DND-41 (cell line): ENCODE measurements around the gene FLNB.
"Not testable (repeated sequence)": the region's sequence is repeated elsewhere in the genome, so short reads cannot be mapped to it uniquely, and the experiment has no call there.

Experiments used
- ATAC-seq: fragments of 200-7000 bp; cut with Tn5 transposase; 3 replicates; pipeline ENCODE4 v1.9.1; 2021; ENCODE audit warnings: low read depth; ENCODE audit not compliant: insufficient read depth
- DNase-seq: peaks from one replicate; pipeline ENCODE4 v3.0.0-alpha.2; 2020
- H2AFZ ChIP-seq: 2 replicates; pipeline ENCODE4 v1.6.0; 2012; ENCODE audit warnings: low read depth, low read length
- H3K27ac ChIP-seq: 2 replicates; pipeline ENCODE4 v1.5.1; 2012; ENCODE audit warnings: low read length, inconsistent platforms
- H3K27me3 ChIP-seq: fragments of 200-600 bp; sonication (generic); 2 replicates; pipeline ENCODE4 v1.6.0; 2012; ENCODE audit warnings: low read length, mild to moderate bottlenecking, inconsistent platforms; ENCODE audit not compliant: insufficient read depth, poor library complexity
- H3K36me3 ChIP-seq: 2 replicates; pipeline ENCODE4 v1.5.1; 2012; ENCODE audit warnings: low read length, inconsistent platforms; ENCODE audit not compliant: insufficient read depth
- H3K4me1 ChIP-seq: 2 replicates; pipeline ENCODE4 v1.5.1; 2012; ENCODE audit warnings: mild to moderate bottlenecking, low read length; ENCODE audit not compliant: insufficient read depth
- H3K4me2 ChIP-seq: 2 replicates; pipeline ENCODE4 v1.6.0; 2012; ENCODE audit warnings: mild to moderate bottlenecking, moderate library complexity, low read length, inconsistent platforms; ENCODE audit not compliant: insufficient read depth
- H3K4me3 ChIP-seq, 2 experiments: fragments of 200-600 bp in 1 of 2; shearing (Covaris generic) in 1 of 2; 2 replicates each; pipeline ENCODE4 v1.5.1; 2012 to 2016; ENCODE audit warnings: inconsistent platforms in 2 of 2, low read length in 2 of 2, mild to moderate bottlenecking in 2 of 2, low read depth in 1 of 2, moderate library complexity in 1 of 2
- H3K79me2 ChIP-seq: 2 replicates; pipeline ENCODE4 v1.6.0; 2012; ENCODE audit warnings: low read length, inconsistent platforms; ENCODE audit not compliant: insufficient read depth
- H3K9ac ChIP-seq: 2 replicates; pipeline ENCODE4 v1.6.0; 2012; ENCODE audit warnings: low read depth, mild to moderate bottlenecking, inconsistent platforms, low read length, moderate library complexity
- H3K9me3 ChIP-seq: 2 replicates; pipeline ENCODE4 v1.5.1; 2012; ENCODE audit warnings: low read length, moderate library complexity, mild to moderate bottlenecking, inconsistent platforms; ENCODE audit not compliant: insufficient read depth, severe bottlenecking
- H4K20me1 ChIP-seq: 2 replicates; pipeline ENCODE4 v1.6.0; 2012; ENCODE audit warnings: low read length; ENCODE audit not compliant: insufficient read depth
- EZH2 ChIP-seq: IDR thresholded peaks from 3 replicates; pipeline ENCODE4 v1.6.1; 2012; ENCODE audit warnings: borderline replicate concordance, low read depth, mild to moderate bottlenecking, moderate library complexity, low read length, inconsistent platforms; ENCODE audit not compliant: severe bottlenecking
- TF ChIP-seq, protein P1 (sequence below): IDR thresholded peaks from 2 replicates; pipeline ENCODE4 v1.5.1; 2012; ENCODE audit warnings: borderline replicate concordance, low read length, moderate library complexity, mild to moderate bottlenecking; ENCODE audit not compliant: poor library complexity, severe bottlenecking; ENCODE audit errors: extremely low read depth

Gene FLNB

DNA sequence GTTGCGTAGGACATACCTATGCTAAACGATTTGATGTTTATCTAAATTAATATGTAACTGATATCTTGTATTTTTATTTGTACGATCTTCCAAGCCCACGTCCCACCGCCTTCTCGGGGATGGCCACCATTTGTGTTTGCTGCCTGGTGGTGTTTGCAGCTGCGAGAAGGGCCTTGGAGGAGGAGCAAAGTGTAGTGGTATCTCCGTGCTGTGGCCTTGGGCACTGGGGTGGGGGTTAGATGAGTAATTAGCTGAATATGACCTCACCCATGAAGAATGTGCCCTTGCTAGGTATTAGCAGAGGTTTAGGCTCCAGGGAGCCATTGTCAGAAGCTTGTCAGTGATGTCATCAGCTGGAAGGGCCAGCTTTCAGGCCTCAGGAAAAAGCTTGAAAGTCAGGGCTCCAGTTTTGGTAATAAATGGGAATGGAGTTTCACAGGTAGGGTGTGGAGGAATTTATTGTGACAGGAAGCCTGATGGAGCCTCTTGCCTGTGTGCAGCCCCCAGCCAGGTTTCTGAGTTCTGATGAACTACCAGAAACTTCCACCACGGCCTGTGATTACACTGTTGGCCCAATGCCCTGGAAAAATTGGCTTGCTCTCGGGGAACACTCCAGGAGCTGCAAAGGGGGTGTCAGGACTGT is 41.0 kb downstream of the FLNB start:
- Histone ChIP-seq H3K4me2 (no peak overlapping the region), H2AFZ (no peak overlapping the region), H4K20me1 (peaks cover 12% of the 10 kb centered on the region), H3K4me3 (no peak overlapping the region), H3K9me3 (no peaks in the 10 kb centered on the region), H3K27ac (peak overlapping the region; percentile 25; the same call in 1 of the 2 replicates), H3K36me3 (no peaks in the 10 kb centered on the region; the same call in 1 of the 2 replicates), H3K9ac (no peak overlapping the region), H3K4me1 (peaks cover 8% of the 10 kb centered on the region), H3K79me2 (peaks cover 94% of the 10 kb centered on the region), H3K27me3 (no peaks in the 10 kb centered on the region)
- no peak for DNase-seq
- no peak for ATAC-seq
- TF ChIP-seq EZH2 = no peak
- TF ChIP-seq, protein P1, sequence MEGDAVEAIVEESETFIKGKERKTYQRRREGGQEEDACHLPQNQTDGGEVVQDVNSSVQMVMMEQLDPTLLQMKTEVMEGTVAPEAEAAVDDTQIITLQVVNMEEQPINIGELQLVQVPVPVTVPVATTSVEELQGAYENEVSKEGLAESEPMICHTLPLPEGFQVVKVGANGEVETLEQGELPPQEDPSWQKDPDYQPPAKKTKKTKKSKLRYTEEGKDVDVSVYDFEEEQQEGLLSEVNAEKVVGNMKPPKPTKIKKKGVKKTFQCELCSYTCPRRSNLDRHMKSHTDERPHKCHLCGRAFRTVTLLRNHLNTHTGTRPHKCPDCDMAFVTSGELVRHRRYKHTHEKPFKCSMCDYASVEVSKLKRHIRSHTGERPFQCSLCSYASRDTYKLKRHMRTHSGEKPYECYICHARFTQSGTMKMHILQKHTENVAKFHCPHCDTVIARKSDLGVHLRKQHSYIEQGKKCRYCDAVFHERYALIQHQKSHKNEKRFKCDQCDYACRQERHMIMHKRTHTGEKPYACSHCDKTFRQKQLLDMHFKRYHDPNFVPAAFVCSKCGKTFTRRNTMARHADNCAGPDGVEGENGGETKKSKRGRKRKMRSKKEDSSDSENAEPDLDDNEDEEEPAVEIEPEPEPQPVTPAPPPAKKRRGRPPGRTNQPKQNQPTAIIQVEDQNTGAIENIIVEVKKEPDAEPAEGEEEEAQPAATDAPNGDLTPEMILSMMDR = no peak

GRCh38 chr3:58051196-58051595 is 43.0 kb downstream of the FLNB start:
- no peak for TF ChIP-seq EZH2
- TF ChIP-seq, protein P1 = no peak
- Histone ChIP-seq H3K4me1 (no peaks in the 10 kb centered on the region), H2AFZ (no peak overlapping the region), H3K9ac (no peak overlapping the region), H3K9me3 (no peaks in the 10 kb centered on the region), H3K27me3 (no peaks in the 10 kb centered on the region), H3K4me3 (no peak overlapping the region), H3K4me2 (no peak overlapping the region), H4K20me1 (peaks cover 14% of the 10 kb centered on the region), H3K36me3 (no peaks in the 10 kb centered on the region), H3K27ac (no peak overlapping the region; the same call in 1 of the 2 replicates), H3K79me2 (peaks cover 90% of the 10 kb centered on the region)
- no peak for ATAC-seq
- DNase-seq = no peak

DNA sequence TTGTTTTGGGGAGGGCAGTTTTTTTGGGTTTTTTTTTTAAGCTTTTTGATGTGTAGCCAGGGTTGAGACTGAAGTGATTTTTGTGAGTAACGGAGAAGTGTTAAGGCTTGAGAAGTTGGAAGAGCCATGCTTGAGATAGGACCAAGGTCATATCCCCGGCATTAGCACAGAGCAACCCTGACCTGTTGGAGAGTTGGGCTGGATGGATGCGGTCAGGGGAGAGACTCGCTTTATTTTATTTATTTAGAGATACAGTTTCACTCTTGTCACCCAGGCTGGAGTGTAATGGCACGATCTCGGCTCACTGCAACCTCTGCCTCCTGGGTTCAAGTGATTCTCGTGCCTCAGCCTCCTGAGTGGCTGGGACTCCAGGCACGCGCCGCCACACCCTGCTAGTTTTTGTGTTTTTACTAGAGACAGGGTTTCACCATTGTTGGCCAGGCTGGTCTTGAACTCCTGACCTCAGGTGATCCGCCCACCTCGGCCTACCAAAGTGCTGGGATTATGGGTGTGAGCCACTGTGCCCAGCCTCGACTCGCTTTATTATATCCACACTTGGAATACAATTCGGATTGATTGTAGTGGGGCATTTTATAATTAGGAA is 43.5 kb downstream of the FLNB start:
- H3K36me3 ChIP-seq, H3K27me3 ChIP-seq, H3K27ac ChIP-seq, DNase-seq, H3K4me2 ChIP-seq, H3K4me1 ChIP-seq, H3K4me3 ChIP-seq, ATAC-seq, H2AFZ ChIP-seq, H3K9me3 ChIP-seq, H3K9ac ChIP-seq: not testable (repeated sequence)
- Histone ChIP-seq H3K79me2 (peaks cover 88% of the 10 kb centered on the region), H4K20me1 (peaks cover 14% of the 10 kb centered on the region)

GRCh38 chr3:58052373-58053273 is 44.4 kb downstream of the FLNB start:
- ATAC-seq (no peak), DNase-seq (no peak)
- no peaks in the 10 kb centered on the region for H3K36me3 ChIP-seq
- no peak overlapping the region; the same call in 1 of the 2 replicates for H3K27ac ChIP-seq
- H2AFZ ChIP-seq = no peak overlapping the region
- no peak overlapping the region for H3K4me3 ChIP-seq
- no peak for TF ChIP-seq EZH2
- TF ChIP-seq, protein P1 = no peak
- no peaks in the 10 kb centered on the region for H3K9me3 ChIP-seq
- no peak overlapping the region for H3K9ac ChIP-seq
- H3K79me2 ChIP-seq = peaks cover 88% of the 10 kb centered on the region
- no peak overlapping the region for H3K4me2 ChIP-seq
- H3K27me3 ChIP-seq = no peaks in the 10 kb centered on the region
- peaks cover 14% of the 10 kb centered on the region for H4K20me1 ChIP-seq
- H3K4me1 ChIP-seq = no peaks in the 10 kb centered on the region
